Measurements from ENCODE around the gene ATP5IF1. TPM values are rescaled to one million over a fixed set of nuclear protein-coding genes. Genes with fewer than 3 reads are reported as not detected.

Gene ATP5IF1
- total and polyA plus RNA-seq, 2 of the 8 experiments (the other 6 are each of a cell fraction or from before 2014, with no cell fraction given) = 198 to 242 TPM

DNA sequence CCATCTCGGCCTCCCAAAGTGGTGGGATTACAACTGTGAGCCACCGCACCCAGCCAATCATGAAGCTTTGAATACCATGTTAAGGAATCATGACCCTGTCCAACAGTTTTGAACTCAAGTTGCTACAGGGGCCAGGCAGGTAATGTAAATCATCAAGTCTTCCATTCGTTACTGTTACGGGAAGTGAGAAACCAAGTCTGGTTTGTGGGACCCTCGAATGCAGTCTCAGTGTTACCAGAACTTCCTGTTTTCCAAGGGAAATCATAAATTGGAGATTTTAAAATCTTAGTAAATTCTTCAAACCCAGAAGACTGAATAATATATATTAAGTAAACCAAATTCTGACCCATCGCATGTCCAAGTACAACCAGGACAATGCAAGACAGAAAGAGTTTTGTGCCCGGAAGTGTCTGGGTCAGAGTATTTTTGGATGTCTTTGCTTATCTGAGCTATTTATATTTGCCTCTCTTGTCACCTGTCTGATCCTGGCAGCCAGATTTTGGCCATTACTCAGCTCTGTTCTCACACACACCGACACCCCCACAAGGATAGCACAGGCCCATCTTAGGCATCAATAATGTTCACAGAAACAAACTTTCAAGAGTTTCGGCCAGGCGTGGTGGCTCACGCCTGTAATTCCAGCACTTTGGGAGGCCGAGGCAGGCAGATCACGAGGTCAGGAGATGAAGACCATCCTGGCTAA lies 8.8 kb downstream of the ATP5IF1 start (continued):
- TF ChIP-seq, protein P1, sequence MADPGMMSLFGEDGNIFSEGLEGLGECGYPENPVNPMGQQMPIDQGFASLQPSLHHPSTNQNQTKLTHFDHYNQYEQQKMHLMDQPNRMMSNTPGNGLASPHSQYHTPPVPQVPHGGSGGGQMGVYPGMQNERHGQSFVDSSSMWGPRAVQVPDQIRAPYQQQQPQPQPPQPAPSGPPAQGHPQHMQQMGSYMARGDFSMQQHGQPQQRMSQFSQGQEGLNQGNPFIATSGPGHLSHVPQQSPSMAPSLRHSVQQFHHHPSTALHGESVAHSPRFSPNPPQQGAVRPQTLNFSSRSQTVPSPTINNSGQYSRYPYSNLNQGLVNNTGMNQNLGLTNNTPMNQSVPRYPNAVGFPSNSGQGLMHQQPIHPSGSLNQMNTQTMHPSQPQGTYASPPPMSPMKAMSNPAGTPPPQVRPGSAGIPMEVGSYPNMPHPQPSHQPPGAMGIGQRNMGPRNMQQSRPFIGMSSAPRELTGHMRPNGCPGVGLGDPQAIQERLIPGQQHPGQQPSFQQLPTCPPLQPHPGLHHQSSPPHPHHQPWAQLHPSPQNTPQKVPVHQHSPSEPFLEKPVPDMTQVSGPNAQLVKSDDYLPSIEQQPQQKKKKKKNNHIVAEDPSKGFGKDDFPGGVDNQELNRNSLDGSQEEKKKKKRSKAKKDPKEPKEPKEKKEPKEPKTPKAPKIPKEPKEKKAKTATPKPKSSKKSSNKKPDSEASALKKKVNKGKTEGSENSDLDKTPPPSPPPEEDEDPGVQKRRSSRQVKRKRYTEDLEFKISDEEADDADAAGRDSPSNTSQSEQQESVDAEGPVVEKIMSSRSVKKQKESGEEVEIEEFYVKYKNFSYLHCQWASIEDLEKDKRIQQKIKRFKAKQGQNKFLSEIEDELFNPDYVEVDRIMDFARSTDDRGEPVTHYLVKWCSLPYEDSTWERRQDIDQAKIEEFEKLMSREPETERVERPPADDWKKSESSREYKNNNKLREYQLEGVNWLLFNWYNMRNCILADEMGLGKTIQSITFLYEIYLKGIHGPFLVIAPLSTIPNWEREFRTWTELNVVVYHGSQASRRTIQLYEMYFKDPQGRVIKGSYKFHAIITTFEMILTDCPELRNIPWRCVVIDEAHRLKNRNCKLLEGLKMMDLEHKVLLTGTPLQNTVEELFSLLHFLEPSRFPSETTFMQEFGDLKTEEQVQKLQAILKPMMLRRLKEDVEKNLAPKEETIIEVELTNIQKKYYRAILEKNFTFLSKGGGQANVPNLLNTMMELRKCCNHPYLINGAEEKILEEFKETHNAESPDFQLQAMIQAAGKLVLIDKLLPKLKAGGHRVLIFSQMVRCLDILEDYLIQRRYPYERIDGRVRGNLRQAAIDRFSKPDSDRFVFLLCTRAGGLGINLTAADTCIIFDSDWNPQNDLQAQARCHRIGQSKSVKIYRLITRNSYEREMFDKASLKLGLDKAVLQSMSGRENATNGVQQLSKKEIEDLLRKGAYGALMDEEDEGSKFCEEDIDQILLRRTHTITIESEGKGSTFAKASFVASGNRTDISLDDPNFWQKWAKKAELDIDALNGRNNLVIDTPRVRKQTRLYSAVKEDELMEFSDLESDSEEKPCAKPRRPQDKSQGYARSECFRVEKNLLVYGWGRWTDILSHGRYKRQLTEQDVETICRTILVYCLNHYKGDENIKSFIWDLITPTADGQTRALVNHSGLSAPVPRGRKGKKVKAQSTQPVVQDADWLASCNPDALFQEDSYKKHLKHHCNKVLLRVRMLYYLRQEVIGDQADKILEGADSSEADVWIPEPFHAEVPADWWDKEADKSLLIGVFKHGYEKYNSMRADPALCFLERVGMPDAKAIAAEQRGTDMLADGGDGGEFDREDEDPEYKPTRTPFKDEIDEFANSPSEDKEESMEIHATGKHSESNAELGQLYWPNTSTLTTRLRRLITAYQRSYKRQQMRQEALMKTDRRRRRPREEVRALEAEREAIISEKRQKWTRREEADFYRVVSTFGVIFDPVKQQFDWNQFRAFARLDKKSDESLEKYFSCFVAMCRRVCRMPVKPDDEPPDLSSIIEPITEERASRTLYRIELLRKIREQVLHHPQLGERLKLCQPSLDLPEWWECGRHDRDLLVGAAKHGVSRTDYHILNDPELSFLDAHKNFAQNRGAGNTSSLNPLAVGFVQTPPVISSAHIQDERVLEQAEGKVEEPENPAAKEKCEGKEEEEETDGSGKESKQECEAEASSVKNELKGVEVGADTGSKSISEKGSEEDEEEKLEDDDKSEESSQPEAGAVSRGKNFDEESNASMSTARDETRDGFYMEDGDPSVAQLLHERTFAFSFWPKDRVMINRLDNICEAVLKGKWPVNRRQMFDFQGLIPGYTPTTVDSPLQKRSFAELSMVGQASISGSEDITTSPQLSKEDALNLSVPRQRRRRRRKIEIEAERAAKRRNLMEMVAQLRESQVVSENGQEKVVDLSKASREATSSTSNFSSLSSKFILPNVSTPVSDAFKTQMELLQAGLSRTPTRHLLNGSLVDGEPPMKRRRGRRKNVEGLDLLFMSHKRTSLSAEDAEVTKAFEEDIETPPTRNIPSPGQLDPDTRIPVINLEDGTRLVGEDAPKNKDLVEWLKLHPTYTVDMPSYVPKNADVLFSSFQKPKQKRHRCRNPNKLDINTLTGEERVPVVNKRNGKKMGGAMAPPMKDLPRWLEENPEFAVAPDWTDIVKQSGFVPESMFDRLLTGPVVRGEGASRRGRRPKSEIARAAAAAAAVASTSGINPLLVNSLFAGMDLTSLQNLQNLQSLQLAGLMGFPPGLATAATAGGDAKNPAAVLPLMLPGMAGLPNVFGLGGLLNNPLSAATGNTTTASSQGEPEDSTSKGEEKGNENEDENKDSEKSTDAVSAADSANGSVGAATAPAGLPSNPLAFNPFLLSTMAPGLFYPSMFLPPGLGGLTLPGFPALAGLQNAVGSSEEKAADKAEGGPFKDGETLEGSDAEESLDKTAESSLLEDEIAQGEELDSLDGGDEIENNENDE (IDR thresholded peaks at IDR 0.05; ENCODE audit: insufficient replicate concordance, low read length) = no peak
- TF ChIP-seq, protein P2, sequence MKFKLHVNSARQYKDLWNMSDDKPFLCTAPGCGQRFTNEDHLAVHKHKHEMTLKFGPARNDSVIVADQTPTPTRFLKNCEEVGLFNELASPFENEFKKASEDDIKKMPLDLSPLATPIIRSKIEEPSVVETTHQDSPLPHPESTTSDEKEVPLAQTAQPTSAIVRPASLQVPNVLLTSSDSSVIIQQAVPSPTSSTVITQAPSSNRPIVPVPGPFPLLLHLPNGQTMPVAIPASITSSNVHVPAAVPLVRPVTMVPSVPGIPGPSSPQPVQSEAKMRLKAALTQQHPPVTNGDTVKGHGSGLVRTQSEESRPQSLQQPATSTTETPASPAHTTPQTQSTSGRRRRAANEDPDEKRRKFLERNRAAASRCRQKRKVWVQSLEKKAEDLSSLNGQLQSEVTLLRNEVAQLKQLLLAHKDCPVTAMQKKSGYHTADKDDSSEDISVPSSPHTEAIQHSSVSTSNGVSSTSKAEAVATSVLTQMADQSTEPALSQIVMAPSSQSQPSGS (IDR thresholded peaks at IDR 0.05; ENCODE audit: low read length) = no peak
- TF ChIP-seq, protein P3, sequence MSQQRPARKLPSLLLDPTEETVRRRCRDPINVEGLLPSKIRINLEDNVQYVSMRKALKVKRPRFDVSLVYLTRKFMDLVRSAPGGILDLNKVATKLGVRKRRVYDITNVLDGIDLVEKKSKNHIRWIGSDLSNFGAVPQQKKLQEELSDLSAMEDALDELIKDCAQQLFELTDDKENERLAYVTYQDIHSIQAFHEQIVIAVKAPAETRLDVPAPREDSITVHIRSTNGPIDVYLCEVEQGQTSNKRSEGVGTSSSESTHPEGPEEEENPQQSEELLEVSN (IDR thresholded peaks at IDR 0.05) = no peak
- TF ChIP-seq, protein P4, sequence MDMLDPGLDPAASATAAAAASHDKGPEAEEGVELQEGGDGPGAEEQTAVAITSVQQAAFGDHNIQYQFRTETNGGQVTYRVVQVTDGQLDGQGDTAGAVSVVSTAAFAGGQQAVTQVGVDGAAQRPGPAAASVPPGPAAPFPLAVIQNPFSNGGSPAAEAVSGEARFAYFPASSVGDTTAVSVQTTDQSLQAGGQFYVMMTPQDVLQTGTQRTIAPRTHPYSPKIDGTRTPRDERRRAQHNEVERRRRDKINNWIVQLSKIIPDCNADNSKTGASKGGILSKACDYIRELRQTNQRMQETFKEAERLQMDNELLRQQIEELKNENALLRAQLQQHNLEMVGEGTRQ (IDR thresholded peaks at IDR 0.05; ENCODE audit: low read length) = no peak
- TF ChIP-seq RNF2 (IDR thresholded peaks at IDR 0.05; ENCODE audit: borderline replicate concordance, low read depth, low read length, missing control alignments, poor library complexity, severe bottlenecking) (no peak), TAF1 (IDR thresholded peaks at IDR 0.05; ENCODE audit: low read depth, low read length) (no peak)

All from H1 (cell line).